SK-N-SH treated with all-trans-retinoic acid at 6 μM for 48 hours (cell line): Measurements from ENCODE around the gene TBX18.

Source experiments
- ATAC-seq: fragments of 200-7000 bp; cut with Tn5 transposase; 3 replicates; pipeline ENCODE4 v1.9.1; 2020; ENCODE audit warnings: mild to moderate bottlenecking, moderate library complexity
- ARNTL ChIP-seq: fragments of 450-650 bp; formaldehyde crosslinking; IDR thresholded peaks from 2 replicates; pipeline ENCODE4 v1.5.0; 2020; ENCODE audit warnings: low read depth, mild to moderate bottlenecking, moderate library complexity, borderline replicate concordance
- BACH2 ChIP-seq: fragments of 250-450 bp; sonication (Bioruptor Pico); IDR thresholded peaks from 2 replicates; pipeline ENCODE4 v1.9.0; 2021; ENCODE audit warnings: mild to moderate bottlenecking, borderline replicate concordance
- CSDC2 ChIP-seq: fragments of 250-450 bp; sonication (Bioruptor Pico); IDR thresholded peaks from 2 replicates; pipeline ENCODE4 v1.5.0; 2020; ENCODE audit warnings: mild to moderate bottlenecking, moderate library complexity
- ESRRG ChIP-seq: fragments of 250-450 bp; sonication (Bioruptor Pico); IDR thresholded peaks from 2 replicates; pipeline ENCODE4 v1.6.1; 2021; ENCODE audit warnings: mild to moderate bottlenecking
- GLIS3 ChIP-seq: fragments of 250-450 bp; sonication (Bioruptor Pico); IDR thresholded peaks from 2 replicates; pipeline ENCODE4 v1.5.0; 2020; ENCODE audit warnings: mild to moderate bottlenecking, moderate library complexity
- ISL1 ChIP-seq: fragments of 250-450 bp; sonication (Bioruptor Pico); IDR thresholded peaks from 2 replicates; pipeline ENCODE4 v2.1.2; 2022; ENCODE audit warnings: mild to moderate bottlenecking, moderate library complexity
- OSR1 ChIP-seq: fragments of 250-450 bp; sonication (Bioruptor Pico); IDR thresholded peaks from 2 replicates; pipeline ENCODE4 v1.8.0; 2022; ENCODE audit warnings: moderate library complexity, mild to moderate bottlenecking, inconsistent platforms
- PATZ1 ChIP-seq: fragments of 250-450 bp; sonication (Bioruptor Pico); IDR thresholded peaks from 2 replicates; pipeline ENCODE4 v1.8.0; 2020; ENCODE audit warnings: mild to moderate bottlenecking, moderate library complexity, borderline replicate concordance
- SNAI2 ChIP-seq: fragments of 250-450 bp; sonication (Bioruptor Pico); IDR thresholded peaks from 2 replicates; pipeline ENCODE4 v1.5.0; 2020; ENCODE audit warnings: mild to moderate bottlenecking, moderate library complexity
- TCF4 ChIP-seq: fragments of 250-450 bp; sonication (Bioruptor Pico); IDR thresholded peaks from 2 replicates; pipeline ENCODE4 v1.8.0; 2021; ENCODE audit warnings: mild to moderate bottlenecking, moderate library complexity, borderline replicate concordance
- TOX ChIP-seq: fragments of 250-450 bp; sonication (Bioruptor Pico); IDR thresholded peaks from 2 replicates; pipeline ENCODE4 v1.8.0; 2021; ENCODE audit warnings: mild to moderate bottlenecking, moderate library complexity, borderline replicate concordance
- ZC3H10 ChIP-seq: fragments of 250-450 bp; sonication (Bioruptor Pico); IDR thresholded peaks from 2 replicates; pipeline ENCODE4 v1.5.1; 2021; ENCODE audit warnings: mild to moderate bottlenecking, moderate library complexity
- ZFP3 ChIP-seq: fragments of 250-450 bp; sonication (Bioruptor Pico); IDR thresholded peaks from 2 replicates; pipeline ENCODE4 v1.5.0; 2020; ENCODE audit warnings: mild to moderate bottlenecking, moderate library complexity
- ZNF565 ChIP-seq: fragments of 450-650 bp; formaldehyde crosslinking; conservative IDR thresholded peaks from 2 replicates; pipeline ENCODE4 v1.5.0; 2020; ENCODE audit warnings: low read depth, mild to moderate bottlenecking, moderate library complexity
- ZNF70 ChIP-seq: fragments of 450-650 bp; formaldehyde crosslinking; IDR thresholded peaks from 2 replicates; pipeline ENCODE4 v1.5.0; 2020; ENCODE audit warnings: mild to moderate bottlenecking, moderate library complexity
- ZNF8 ChIP-seq: fragments of 450-650 bp; formaldehyde crosslinking; IDR thresholded peaks from 2 replicates; pipeline ENCODE4 v1.5.0; 2020; ENCODE audit warnings: mild to moderate bottlenecking, moderate library complexity
- TF ChIP-seq, protein P1 (sequence below): fragments of 250-450 bp; sonication (Bioruptor Pico); IDR thresholded peaks from 2 replicates; pipeline ENCODE4 v1.5.1; 2021; ENCODE audit warnings: mild to moderate bottlenecking, moderate library complexity
- TF ChIP-seq, protein P2 (sequence below): fragments of 250-450 bp; sonication (Bioruptor Pico); IDR thresholded peaks from 2 replicates; pipeline ENCODE4 v1.5.1; 2020; ENCODE audit warnings: low read depth, mild to moderate bottlenecking, moderate library complexity
- TF ChIP-seq, protein P3 (sequence below): fragments of 250-450 bp; sonication (Bioruptor Pico); IDR thresholded peaks from 2 replicates; pipeline ENCODE4 v1.5.0; 2020; ENCODE audit warnings: mild to moderate bottlenecking, moderate library complexity

TBX18 gene

DNA sequence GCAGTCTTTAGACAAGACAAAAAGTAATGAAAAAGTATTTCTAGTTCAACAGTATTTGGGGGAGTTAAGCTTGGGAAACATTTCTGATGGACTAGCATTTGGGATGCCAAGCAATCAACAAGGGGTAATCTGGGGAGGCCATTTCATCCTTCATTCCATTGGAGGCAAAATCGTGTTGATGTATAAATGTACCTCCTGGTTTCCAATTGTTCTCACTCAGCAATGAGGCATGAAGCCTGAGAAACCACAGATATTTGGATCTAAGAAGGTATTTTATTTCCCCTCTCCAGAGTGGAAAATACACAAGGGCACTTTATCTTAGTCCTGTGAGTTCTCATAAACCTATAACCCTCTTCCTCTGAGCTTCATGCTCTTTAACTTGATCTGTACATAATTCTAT is 68.2 kb downstream of the TBX18 start:
- TF ChIP-seq CSDC2 (CRISPR knock-in tag), result no peak
- no peak for TF ChIP-seq ARNTL
- TF ChIP-seq, protein P1, sequence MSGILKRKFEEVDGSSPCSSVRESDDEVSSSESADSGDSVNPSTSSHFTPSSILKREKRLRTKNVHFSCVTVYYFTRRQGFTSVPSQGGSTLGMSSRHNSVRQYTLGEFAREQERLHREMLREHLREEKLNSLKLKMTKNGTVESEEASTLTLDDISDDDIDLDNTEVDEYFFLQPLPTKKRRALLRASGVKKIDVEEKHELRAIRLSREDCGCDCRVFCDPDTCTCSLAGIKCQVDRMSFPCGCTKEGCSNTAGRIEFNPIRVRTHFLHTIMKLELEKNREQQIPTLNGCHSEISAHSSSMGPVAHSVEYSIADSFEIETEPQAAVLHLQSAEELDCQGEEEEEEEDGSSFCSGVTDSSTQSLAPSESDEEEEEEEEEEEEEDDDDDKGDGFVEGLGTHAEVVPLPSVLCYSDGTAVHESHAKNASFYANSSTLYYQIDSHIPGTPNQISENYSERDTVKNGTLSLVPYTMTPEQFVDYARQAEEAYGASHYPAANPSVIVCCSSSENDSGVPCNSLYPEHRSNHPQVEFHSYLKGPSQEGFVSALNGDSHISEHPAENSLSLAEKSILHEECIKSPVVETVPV, result no peak
- TF ChIP-seq GLIS3 (CRISPR knock-in tag), result no peak
- no peak for TF ChIP-seq SNAI2 (CRISPR knock-in tag)
- TF ChIP-seq ZC3H10 (CRISPR knock-in tag), result no peak
- TF ChIP-seq, protein P2, sequence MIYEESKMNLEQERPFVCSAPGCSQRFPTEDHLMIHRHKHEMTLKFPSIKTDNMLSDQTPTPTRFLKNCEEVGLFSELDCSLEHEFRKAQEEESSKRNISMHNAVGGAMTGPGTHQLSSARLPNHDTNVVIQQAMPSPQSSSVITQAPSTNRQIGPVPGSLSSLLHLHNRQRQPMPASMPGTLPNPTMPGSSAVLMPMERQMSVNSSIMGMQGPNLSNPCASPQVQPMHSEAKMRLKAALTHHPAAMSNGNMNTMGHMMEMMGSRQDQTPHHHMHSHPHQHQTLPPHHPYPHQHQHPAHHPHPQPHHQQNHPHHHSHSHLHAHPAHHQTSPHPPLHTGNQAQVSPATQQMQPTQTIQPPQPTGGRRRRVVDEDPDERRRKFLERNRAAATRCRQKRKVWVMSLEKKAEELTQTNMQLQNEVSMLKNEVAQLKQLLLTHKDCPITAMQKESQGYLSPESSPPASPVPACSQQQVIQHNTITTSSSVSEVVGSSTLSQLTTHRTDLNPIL (CRISPR knock-in tag), result no peak
- TF ChIP-seq, protein P3, sequence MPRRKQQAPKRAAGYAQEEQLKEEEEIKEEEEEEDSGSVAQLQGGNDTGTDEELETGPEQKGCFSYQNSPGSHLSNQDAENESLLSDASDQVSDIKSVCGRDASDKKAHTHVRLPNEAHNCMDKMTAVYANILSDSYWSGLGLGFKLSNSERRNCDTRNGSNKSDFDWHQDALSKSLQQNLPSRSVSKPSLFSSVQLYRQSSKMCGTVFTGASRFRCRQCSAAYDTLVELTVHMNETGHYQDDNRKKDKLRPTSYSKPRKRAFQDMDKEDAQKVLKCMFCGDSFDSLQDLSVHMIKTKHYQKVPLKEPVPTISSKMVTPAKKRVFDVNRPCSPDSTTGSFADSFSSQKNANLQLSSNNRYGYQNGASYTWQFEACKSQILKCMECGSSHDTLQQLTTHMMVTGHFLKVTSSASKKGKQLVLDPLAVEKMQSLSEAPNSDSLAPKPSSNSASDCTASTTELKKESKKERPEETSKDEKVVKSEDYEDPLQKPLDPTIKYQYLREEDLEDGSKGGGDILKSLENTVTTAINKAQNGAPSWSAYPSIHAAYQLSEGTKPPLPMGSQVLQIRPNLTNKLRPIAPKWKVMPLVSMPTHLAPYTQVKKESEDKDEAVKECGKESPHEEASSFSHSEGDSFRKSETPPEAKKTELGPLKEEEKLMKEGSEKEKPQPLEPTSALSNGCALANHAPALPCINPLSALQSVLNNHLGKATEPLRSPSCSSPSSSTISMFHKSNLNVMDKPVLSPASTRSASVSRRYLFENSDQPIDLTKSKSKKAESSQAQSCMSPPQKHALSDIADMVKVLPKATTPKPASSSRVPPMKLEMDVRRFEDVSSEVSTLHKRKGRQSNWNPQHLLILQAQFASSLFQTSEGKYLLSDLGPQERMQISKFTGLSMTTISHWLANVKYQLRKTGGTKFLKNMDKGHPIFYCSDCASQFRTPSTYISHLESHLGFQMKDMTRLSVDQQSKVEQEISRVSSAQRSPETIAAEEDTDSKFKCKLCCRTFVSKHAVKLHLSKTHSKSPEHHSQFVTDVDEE (CRISPR knock-in tag), result no peak
- TF ChIP-seq ZFP3 (CRISPR knock-in tag), result no peak
- no peak for TF ChIP-seq ESRRG (CRISPR knock-in tag)
- no peak for TF ChIP-seq OSR1 (CRISPR knock-in tag)
- no peak for TF ChIP-seq PATZ1
- TF ChIP-seq ZNF565 (CRISPR knock-in tag), result no peak
- TF ChIP-seq ISL1 (CRISPR knock-in tag), result no peak
- no peak for TF ChIP-seq TCF4 (CRISPR knock-in tag)
- TF ChIP-seq ZNF8, result no peak
- ATAC-seq, result no peak

- TF ChIP-seq, protein P3 (CRISPR knock-in tag), result no peak
- TF ChIP-seq, protein P1, result no peak
- TF ChIP-seq BACH2 (CRISPR knock-in tag) (no peak), ZC3H10 (CRISPR knock-in tag) (no peak), TOX (CRISPR knock-in tag) (no peak), ZNF70 (CRISPR knock-in tag) (no peak), OSR1 (CRISPR knock-in tag) (no peak), ZNF8 (no peak), ESRRG (CRISPR knock-in tag) (no peak), CSDC2 (CRISPR knock-in tag) (no peak), PATZ1 (no peak)
- no peak for ATAC-seq
Observed at GRCh38 chr6:84691978-84692623, 72.3 kb downstream of the TBX18 start.
